G401.6 (cell line): Measurements from ENCODE around the gene ERVW-1.
"Not testable (repeated sequence)": the region's sequence is repeated elsewhere in the genome, so short reads cannot be mapped to it uniquely, and the experiment has no call there.

ENCODE experiments used
- FAIRE-seq: peaks from 2 replicates; lab custom pipeline; 2012; peaks lifted over from hg19 to GRCh38; lab: Jason Lieb, UNC

The ERVW-1 gene, protein sequence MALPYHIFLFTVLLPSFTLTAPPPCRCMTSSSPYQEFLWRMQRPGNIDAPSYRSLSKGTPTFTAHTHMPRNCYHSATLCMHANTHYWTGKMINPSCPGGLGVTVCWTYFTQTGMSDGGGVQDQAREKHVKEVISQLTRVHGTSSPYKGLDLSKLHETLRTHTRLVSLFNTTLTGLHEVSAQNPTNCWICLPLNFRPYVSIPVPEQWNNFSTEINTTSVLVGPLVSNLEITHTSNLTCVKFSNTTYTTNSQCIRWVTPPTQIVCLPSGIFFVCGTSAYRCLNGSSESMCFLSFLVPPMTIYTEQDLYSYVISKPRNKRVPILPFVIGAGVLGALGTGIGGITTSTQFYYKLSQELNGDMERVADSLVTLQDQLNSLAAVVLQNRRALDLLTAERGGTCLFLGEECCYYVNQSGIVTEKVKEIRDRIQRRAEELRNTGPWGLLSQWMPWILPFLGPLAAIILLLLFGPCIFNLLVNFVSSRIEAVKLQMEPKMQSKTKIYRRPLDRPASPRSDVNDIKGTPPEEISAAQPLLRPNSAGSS

DNA sequence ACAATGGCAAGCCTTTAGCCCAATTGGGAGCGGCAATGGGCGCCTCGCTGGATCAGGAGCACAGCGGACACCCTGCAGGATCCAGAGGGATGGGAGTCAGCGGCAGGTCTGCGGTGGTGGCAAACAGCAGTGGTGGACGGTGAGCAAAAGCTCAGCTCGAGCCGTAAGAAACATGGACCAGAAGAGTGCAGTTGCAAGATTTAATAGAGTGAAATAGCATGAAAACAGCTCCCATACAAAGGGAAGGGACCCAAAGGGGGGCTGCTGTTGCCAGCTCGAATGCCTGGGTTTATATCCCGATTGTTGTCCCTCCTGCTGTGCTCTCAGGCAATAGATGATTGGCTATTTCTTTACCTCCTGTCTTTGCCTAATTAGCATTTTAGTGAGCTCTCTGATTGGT is at the start of gene ERVW-1:
Gene ERVW-1, minus strand, starts transcription at position 266 of the 400 bp plus-strand sequence. CDS start 7,565 bp downstream, outside the sequence.
- not testable (repeated sequence) for FAIRE-seq

DNA sequence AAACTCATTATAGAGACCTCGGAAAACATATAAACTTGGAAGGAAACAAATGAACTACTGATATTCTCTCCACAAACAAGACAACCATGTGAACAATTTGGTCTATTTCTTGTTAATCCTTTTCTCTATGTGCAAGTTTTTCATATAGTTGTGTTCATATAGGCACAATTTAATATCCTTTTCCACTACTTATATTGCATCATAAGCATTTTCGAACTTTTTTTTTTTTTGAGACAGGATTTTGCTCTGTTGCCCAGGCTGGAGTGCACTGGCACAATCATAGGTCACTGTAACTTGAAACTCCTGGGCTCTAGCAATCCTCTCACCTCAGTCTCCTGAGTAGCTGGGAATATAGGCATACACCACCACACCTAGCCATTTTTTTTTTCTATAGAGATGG is 45.4 kb upstream of the ERVW-1 start:
- no peak for FAIRE-seq

DNA sequence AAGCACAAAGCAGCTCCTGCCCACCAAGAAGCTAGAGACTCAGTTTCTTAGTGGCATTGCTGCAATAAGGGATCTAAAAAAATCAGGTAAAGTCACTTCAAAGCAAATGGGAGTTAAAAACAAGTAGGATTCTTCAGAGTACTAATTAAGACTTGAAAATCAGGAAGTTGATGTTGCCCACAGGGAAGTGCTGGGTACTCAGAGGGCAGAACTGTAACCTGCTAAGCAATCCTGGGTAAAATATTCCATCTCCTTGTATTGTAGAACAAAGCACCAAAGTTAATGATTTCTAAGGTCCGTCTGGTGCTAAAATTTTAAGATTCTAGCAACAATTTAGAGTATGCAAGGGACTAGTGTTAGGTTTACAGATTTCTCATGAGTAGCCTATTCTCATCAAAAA is 42.3 kb upstream of the ERVW-1 start:
- FAIRE-seq, result no peak

DNA sequence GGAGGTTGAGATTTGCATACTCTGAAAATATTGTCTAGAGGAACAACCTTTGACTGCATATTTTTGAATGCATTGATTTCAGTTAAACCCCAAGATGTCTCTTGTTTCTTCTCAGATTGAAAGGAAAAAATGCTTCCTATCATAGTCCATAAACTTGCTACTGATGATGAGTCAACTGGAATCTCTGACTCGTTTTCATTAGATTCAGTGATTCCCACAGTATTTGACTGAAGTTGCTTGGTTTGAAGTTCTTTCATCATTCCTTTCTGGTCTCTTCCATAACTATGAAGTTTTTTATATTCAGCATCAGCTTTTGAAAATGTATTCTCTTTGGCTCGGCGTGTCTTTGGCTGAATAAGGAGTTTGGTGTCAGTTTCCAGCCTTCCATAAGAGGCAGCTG is 39.9 kb upstream of the ERVW-1 start:
- FAIRE-seq, result no peak

DNA sequence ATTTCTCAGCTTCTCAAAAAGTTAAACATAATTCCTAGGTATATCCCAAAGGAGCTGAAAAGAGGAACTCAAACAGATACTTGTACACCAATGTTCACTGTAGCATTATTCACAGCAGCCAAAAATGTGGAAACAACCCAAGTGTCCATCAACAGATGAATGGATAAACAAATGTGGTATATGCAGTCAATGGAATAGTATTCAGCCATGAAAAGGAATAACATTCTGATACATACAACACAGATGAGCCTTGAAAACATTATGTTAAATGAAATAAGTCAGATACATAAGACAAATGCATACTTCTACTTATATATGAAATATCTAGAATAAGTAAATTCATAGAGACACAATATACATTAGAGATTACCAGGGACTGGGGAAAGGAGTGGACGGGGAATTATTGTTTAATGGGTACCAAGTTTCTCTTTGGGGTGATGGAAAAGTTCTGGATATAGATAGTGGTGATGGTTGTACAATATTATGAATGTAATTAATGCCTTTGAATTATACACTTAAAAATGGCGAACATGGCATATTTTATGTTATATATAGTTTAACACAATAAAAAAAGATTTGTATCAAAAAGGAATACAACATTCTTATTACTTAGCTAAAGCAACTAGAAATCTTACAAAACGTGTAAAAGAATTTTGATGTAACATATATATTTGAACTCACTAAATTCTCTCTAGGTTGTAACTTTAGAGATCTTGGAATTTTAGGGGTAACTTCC is 35.6 kb upstream of the ERVW-1 start:
- no peak for FAIRE-seq

DNA sequence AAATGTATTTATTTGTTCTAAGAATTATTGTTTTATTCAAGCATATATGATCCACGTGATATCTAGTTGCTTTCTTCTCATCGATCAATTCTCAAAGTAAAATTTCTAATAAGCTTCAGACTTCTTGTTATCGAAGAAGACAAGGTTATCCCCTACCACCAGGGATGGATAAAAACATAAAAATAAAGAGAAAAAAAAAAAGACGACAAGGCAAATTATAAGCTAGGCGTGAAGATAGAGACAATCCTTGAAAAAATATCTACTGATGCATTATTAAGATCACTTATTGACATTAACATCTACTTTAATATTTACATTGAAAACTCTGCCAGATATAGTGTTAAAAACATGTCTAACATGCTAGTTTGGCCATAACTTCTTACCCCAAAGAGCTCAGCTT is 31.2 kb upstream of the ERVW-1 start:
- no peak for FAIRE-seq

DNA sequence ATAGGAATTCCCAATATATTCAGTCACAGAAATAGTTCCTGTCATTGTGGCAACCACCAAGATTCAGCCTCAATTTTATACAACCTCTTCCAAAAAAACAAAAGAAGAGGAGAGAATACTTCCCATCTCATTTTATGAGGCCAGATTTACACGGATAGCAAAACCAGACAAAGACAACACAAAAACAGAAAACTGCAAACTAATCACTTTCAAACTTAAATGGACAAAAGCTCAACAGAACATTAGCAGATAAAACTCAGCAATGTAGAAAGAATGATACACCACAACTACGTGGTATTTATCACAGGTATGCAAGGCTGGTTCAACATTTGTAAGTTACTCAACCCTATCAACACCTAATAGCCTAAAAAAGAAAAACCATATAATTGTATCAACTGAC is 28.6 kb upstream of the ERVW-1 start:
- FAIRE-seq, result no peak

DNA sequence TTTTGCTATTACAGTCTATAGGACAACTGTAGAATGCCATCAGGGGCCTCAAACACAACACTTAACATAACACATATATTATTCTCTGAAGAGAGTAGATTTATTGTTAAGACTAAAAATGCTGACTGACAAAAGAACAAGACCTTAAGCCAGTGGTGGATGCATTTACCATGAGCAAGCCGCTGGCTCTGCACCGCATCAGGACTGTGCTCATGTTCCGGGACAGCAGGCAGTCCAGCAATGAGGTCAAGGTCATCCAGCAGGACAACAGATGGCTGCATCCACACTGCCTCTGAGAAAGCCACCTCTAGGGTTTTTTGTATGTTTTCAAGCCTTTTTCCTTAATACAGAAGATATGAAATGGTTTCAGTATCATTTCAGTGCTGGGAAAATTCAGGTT is 26.8 kb upstream of the ERVW-1 start:
- no peak for FAIRE-seq

DNA sequence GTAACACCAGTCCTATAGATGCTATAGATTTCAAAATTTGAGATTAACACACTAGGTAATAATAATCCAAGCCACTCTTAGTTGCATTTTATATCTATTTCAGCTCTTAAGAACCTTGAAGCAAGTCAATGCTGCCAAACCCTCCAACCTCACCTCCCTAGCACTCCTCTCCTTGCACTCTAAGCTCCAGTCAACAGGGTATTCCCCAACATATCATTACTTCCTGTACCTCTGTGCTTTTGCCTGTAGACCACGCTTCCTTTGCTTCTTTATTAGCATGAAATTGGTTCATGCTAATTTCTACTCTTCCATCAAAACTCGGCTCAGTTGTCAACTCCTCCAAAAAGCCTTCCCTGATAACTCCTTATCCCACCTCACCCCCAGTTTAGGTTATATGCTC is 26.0 kb upstream of the ERVW-1 start:
- no peak for FAIRE-seq

DNA sequence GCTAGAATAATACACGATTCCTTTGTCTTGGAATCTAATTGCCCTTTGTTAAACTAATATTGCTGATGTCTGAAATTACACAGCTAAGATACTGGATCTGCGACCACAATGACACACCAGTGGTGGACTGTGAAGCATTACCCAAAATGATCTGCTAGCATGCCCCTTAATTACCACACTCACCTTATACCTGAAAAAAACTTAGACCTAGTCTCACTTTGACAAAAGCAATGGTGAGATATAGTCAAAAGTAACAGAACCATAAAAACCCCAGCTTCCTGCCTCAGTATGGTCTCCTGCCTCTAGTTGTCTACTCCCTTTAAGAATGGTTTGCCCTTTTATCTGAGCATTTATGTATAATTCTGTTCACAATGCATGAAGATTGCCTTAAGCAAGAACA is 20.8 kb upstream of the ERVW-1 start:
- no peak for FAIRE-seq

DNA sequence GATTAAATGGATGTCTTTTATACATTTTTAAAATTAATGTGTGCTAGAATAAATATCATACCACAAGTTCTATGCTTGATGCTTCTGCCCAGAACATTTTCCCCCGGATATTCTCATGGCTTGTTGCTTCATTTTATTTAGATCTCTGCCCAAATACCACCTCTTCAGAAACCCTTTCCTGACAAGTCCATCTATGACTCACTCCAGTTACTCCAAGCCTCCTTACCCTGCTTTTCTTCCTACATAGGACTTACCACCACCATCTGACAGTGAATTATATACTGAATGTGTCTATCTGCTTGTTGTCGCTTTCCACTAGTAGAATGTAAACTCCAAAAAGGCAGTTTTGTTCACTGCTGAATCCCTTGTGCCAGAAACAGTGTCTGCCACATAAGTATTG is 19.1 kb upstream of the ERVW-1 start:
- no peak for FAIRE-seq

DNA sequence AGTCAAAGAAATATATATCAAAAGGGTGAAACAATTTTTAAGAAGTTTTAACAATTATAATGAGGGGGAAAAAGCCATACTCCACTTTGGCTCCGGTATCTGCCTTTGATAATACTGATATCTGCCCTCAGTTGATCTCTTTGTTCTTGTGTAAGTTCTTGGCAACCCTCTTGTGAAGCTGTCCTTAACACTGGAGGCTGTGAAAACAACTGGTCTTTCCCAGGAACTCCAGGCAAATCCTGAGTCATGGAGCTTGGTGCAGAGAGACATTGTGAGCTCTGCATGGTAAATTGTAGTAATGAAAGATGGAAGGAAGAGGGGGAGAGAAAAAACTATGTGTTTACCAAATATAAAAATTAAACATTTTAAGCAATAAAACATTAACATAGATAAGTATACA is 11.9 kb upstream of the ERVW-1 start:
- no peak for FAIRE-seq

DNA sequence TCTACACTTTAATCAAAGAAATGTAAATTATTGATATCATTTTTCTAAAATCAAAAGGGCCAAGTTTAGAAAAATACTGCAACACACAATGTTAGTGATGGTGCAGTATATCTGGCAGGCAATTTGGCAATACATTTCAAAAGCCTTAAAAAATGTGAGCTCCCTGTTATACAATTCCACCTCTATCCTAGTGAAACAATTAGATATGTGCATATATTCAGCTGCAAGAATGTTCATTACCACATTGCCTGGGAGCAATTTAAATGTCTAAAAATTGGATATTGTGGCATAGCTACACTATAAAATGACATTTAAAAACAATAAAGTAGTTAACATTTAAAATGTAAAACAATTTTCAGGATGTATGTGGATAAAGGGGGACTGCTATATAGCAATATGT is 10.1 kb upstream of the ERVW-1 start:
- no peak for FAIRE-seq

DNA sequence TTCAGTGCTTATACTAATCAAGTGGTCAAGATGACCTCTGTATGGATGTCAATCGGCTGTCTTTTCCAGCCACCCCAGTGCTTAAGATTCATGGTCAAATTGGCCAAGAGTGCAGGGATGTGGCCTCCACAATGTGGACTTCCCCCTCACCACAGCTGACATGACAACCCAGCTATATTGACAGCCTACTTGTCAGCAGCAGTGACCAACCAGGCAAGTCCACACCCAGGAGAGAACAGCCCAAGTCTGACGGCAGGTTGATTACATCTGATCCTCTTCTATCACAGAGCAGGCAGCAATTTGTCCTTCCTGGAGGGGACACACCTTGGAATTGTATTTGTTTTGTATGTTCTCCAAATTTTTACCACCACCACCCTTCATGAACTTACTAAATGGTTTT is 8.2 kb upstream of the ERVW-1 start:
- no peak for FAIRE-seq

DNA sequence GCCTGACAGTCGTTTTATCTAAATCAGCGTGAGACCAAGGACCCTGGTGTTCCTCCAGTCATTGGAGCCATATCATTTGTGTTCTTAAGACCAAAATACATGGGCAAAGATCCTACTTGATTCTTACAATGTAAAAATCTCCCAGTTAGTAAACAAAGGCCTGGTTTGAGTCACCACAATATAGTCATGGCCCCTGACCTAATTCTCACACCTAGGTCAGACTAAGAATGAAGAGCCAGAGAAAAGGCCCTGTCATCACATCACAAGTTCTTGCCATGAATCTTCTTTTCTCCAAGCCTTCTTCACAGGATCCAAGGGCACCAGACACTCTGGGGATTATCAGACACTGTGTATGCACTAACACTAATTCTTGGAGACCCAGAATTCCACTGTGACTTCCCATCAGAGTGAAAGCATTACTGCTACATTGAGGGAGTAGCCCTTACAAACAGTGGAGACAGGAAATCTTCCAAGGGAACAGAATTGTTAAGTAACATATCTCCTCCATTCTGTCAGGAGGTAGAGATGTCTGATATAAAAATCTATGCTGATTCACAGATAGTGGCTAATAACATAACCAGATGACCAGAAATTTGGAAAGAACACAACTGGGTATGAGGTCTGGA is 7.6 kb upstream of the ERVW-1 start:
- FAIRE-seq, result no peak

DNA sequence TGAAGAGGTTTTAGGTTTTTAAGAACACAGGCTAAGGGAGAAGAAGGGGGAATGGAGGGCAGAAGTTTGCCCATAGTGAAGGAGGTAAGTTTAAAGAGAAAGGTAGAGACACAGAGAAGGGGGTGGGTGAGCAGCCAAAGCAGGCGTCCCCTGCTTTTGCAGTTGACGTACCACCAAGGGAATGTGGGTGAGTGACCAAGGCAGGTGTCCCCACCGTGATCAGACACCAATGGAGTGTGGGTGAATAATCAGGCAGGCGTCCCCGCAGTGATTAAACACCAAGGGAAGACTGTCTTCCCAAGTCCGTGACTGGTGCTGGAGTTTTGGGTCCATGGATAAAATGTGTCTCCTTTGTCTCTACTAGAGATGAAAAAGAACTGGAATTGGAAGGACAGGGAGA is 6.5 kb upstream of the ERVW-1 start:
- not testable (repeated sequence) for FAIRE-seq

DNA sequence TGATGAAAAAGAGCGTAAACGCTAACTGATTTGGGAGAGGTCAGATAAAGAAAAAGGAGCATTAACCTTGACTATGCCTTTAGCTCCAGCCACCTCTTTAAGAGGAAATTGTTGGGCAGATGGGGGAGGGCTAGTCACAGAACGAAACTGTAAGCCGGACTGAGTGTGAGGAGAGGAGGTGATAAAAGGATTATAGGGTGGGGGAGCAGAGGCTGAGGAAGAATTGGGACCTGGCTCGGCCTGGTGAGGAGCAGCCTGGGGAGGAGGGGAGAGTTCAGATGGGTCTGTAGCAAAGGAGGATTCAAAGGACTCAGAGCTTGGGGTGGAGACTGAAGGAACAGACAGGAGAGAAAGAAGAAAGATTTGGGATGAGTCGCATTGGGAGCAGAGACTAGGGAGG is 5.9 kb upstream of the ERVW-1 start:
- FAIRE-seq, result not testable (repeated sequence)

DNA sequence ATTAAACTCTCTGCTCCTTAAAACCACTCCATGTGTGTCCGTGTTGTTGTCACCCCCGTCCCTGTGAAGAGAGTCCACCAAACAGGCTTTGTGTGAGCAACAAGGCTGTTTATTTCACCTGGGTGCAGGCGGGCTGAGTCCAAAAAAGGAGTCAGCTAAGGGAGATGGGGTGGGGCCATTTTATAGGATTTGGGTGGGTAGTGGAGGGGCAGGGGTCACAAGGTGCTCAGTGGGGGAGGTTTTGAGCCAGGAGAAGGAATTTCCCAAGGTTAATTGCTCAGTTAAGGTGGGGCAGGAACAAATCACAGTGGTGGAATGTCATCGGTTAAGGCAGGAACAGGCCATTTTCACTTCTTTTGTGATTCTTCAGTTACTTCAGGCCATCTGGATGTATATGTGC is 1.4 kb upstream of the ERVW-1 start:
- not testable (repeated sequence) for FAIRE-seq

DNA sequence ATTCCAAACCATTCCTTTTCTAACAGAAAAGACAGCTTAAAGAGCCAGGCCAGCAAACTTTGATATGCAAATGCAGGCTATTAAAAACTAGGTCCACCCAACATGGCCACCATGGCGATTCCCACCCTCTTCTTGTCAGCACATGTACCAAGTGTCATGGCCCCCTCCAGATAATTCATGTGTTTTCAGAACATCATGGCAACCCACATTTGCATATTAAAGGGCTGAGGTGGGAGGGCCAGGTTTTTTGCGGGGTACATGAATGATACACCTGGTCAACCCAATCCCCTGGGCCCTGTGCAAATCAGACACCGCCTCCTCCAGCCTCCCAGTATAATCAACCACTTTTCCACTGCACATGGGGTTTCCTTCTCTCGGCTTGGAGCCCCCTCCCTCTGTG is 965 bp upstream of the ERVW-1 start:
- no peak for FAIRE-seq

DNA sequence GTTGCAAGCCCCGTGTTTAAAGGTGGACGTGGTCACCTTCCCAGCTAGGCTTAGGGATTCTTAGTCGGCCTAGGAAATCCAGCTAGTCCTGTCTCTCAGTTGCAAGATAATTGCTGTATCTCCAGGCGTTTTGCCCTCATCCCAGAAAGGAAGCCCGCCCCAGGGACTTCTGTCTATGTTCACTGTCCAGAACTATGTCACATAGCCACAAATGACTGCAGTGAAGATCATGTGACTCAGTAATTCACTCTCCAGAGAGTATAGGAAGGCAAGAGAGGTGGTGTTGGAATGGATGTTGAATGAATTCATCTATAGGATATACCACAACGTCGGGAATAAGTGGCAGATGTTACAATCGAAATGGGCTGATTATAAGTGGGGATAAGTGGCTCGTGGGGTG is 349 bp upstream of the ERVW-1 start:
- FAIRE-seq, result no peak

DNA sequence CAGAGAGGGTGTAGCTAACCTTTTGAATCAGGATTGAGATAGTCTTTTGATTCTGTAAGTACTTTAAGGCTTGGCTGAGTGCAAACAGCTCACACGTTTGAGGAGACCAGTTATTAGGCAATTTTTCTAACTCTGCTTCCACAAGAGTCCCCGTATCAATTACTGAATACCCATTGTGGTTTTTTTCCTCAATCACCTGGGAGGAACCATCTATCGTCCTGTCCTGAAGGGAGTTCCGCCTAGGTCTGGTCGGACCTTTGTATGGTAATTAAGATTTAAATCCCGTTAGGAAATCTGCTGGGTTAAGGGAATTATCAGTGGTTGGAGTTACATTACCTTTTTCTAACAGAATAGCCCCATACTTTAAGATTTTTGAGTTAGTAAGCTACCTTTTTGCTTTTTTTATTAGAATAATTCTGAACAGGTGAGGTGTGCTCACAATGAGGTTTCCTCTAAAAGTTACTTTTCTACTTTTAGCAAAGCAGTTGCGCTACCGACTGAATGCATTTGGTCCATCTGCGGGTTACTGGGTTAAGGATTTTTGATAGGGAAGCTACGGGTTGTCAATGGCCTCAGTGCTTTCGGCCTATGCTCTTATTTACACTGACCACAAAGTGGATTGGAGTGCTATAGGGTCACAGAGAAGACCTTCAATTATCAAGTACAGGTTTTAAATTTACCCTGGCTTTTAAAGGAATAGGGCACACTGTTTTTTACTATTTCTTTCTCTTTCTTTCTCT is 1.7 kb downstream of the ERVW-1 start:
- not testable (repeated sequence) for FAIRE-seq

DNA sequence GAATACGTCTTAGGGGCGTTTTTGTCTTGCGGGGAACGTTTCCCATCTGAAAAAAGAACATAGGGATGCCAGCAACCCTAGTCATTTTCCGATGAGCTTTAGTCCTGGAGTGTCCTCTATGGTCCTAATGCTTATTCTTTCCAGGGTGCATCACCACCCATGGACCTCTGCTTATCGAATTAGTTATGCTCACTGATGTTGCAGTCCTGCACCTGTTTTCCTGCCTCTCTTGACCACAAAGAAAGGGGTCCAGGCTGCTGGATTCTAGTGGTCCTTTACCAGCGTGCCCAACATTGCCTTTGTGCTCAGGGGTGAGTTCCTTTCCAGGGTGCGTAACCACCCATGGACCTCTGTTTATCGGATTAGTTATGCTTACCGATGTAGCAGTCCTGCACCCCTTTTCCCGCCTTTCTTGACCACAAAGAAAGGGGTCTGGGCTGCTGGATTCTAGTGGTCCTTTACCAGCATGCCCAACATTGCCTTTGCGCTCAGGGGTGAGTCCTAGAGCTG is 2.4 kb downstream of the ERVW-1 start:
- not testable (repeated sequence) for FAIRE-seq
